Glomerular endothelial cell (primary cell): Measurements from ENCODE around the gene TMEM59. TPM values are rescaled to one million over a fixed set of nuclear protein-coding genes. Genes with fewer than 3 reads are reported as not detected.
"Not testable (repeated sequence)": the region's sequence is repeated elsewhere in the genome, so short reads cannot be mapped to it uniquely, and the experiment has no call there.

Experiments
- DNase-seq: peaks from one replicate; pipeline ENCODE4 v3.0.0-alpha.2; 2011; ENCODE audit warnings: low read depth, low spot score; ENCODE audit errors: extremely low read depth
- total RNA-seq: library from RNA; depleted of rRNA; stranded (reverse); fragments of >200 nt; gene quantifications from 2 replicates; pipeline ENCODE4 v1.2.3, GENCODE V29; 2015

Gene TMEM59
- 185 and 238 TPM in 2 replicates for total RNA-seq

GRCh38 chr1:54052934-54053744 is at the start of gene TMEM59, which contains the start of gene TCEANC2:
Gene TMEM59 (minus strand): TSS chr1:54053204. CDS start chr1:54053188, 16 bp downstream.
Gene TCEANC2 (plus strand): TSS chr1:54053608. CDS start chr1:54054423, 815 bp downstream.
- peak; percentile 91 for DNase-seq

GRCh38 chr1:54100500-54100899 is 47.5 kb upstream of the TMEM59 start:
- no peak for DNase-seq

- no peak for DNase-seq
These were observed 46.1 kb upstream of the TMEM59 start for GRCh38 chr1:54099061-54099610.

- no peak for DNase-seq
These were observed 43.9 kb upstream of the TMEM59 start for GRCh38 chr1:54096877-54097240.

GRCh38 chr1:54096227-54096876 is 43.3 kb upstream of the TMEM59 start:
- no peak for DNase-seq

- no peak for DNase-seq
These were observed 42.7 kb upstream of the TMEM59 start for GRCh38 chr1:54095546-54096226.

- not testable (repeated sequence) for DNase-seq
These were observed 41.7 kb upstream of the TMEM59 start for GRCh38 chr1:54094730-54095105.

GRCh38 chr1:54094001-54094729 is 41.2 kb upstream of the TMEM59 start:
- no peak for DNase-seq

- no peak for DNase-seq
These were observed 38.7 kb upstream of the TMEM59 start for GRCh38 chr1:54091666-54092065.

GRCh38 chr1:54088385-54088784 is 35.4 kb upstream of the TMEM59 start:
- DNase-seq = no peak

GRCh38 chr1:54086754-54087153 is 33.8 kb upstream of the TMEM59 start:
- DNase-seq = no peak

GRCh38 chr1:54084794-54085193 is 31.8 kb upstream of the TMEM59 start:
- no peak for DNase-seq

- DNase-seq = no peak
These were observed 28.6 kb upstream of the TMEM59 start for GRCh38 chr1:54081306-54082270.

- DNase-seq = no peak
These were observed 27.6 kb upstream of the TMEM59 start for GRCh38 chr1:54080598-54081049.

- DNase-seq = no peak
These were observed 24.4 kb upstream of the TMEM59 start for GRCh38 chr1:54077359-54077758.

GRCh38 chr1:54070171-54070837 is 17.3 kb upstream of the TMEM59 start:
- no peak for DNase-seq

GRCh38 chr1:54069791-54070170 is 16.8 kb upstream of the TMEM59 start:
- no peak for DNase-seq

GRCh38 chr1:54064299-54064698 is 11.3 kb upstream of the TMEM59 start:
- no peak for DNase-seq

- no peak for DNase-seq
These were observed 1.4 kb upstream of the TMEM59 start for GRCh38 chr1:54054438-54054749.
